Skin epidermis (tissue), 12 donors: ENCODE data around the gene PDE7B.

Experiments
- H3K27ac ChIP-seq, 21 experiments: fragments of 200-600 bp; sonication (generic) in 11 of 21; one replicate each; pipeline ENCODE4 v1.5.0; 2020; ENCODE audit warnings: mild to moderate bottlenecking in 3 of 21, inconsistent platforms in 2 of 21, moderate library complexity in 2 of 21
- H3K4me3 ChIP-seq, 7 experiments: fragments of 200-600 bp; sonication (generic) in 2 of 7; one replicate each; pipeline ENCODE4 v1.5.0; 2020; ENCODE audit warnings: inconsistent platforms in 2 of 7, mild to moderate bottlenecking in 2 of 7, moderate library complexity in 1 of 7

Gene PDE7B

DNA sequence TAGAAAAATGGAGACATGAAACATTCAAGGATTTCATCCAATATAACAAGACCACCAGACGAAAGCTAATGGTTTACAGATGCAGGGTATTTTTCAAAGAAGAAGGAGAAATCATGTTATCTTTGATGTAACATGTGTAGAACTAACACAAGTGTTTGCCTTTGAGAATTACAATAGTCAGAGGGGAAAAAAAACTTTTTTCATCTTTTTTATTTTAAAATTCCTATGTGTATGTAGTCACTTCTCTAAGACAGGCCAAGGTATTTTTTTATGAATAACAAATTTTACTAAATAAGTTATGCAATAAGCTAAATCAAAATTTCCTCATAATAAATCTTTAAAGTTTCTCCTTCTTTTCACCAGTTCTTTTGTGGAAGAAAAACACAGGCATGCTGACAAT, 161.4 kb downstream of the PDE7B start:
- Histone ChIP-seq H3K27ac (peak overlapping the region in 4 of 21 experiments; percentile 3 to 61 (median 46)), H3K4me3 (no peak overlapping the region)

GRCh38 chr6:136014454-136015437, 163.2 kb downstream of the PDE7B start:
- H3K4me3 ChIP-seq, result no peak overlapping the region

GRCh38 chr6:136015531-136015930, 164.0 kb downstream of the PDE7B start:
- no peak overlapping the region for H3K4me3 ChIP-seq
- H3K27ac ChIP-seq, result peak overlapping the region in 1 of 21 experiments; percentile 17

More at GRCh38 chr6:136014454-136015437, 163.2 kb downstream of the PDE7B start:
- peak overlapping the region in 1 of 21 experiments; percentile 52 for H3K27ac ChIP-seq

DNA sequence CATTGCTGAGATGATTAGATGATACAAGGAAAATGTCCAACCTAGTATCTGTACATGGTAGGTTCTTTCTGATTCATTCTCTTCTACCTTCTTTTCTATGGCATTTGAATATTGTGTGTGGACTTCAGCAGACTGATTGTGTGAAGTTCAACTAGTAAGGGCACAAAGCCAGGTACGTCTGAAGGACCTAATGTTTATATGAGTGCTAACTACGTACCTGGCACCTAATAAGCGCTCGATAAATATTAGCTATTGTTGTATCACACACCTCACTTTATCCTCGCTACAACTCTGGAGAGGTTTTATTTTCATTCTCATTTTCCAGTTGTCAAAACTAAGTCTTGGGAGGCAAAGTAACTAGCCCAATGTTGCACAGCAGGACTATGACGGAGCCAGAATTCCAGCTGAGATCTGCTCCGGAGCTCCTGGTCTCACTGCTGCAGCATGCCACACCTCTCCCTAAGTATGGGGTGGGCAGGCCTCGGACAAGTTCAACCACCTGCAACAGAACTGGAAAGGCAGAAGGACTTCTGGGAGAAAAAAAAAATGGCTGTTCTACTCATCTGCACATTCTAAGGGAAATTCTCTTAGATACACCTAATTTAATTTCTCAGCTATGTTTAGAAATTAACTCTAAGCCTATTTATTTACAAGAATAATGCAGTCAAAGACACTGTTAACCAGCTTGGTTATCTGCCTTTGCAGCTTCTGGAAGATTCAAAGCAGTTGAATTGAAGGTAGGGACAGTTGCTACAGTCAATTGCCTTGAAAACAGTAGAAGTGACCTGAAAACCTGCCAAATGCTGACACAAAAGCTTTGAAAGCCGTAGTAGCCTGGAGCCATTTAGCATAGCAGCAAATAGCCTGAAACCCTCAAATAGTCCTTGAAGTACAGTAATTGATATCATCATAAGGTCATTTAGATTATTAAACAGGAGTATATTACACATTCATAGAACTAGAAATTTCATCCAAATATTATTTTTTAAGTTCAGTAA, 165.0 kb downstream of the PDE7B start:
- H3K4me3 ChIP-seq, result no peak overlapping the region
- peak overlapping the region in 1 of 21 experiments; percentile 17 for H3K27ac ChIP-seq

- Histone ChIP-seq H3K4me3 (no peak overlapping the region), H3K27ac (no peak overlapping the region)
Measured at GRCh38 chr6:136020691-136021090, 169.2 kb downstream of the PDE7B start.

DNA sequence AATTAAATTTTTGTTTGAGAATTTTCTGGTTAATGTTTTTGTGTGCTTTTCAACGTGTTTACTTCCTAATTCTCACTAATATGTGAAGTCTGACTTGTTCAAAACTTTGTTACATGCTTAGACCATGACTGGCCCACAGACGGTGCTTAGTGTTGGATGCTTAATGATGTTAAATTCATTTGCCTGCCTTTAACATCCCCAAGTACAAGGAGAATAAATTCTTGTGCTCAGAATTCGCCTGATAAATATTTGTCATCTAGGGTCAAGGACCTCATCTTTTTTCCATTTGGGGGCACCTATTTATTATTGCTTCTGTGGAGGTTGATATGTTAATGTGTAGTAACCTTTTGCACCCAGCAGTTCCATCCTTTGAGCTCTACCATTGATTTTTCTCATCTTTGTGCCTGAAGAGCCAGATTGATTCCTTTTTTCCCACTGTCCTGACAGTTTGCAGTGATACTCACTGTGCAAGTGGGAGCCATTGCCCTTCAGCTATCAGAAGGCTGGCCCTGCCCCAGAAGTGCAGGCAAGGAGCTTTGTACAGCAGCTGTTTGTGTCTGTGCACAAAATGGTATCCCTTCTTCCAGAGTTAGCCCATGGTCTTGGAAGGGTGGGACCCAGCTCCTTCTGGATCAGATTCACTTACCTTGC, 170.8 kb downstream of the PDE7B start:
- H3K27ac ChIP-seq, result no peak overlapping the region
- H3K4me3 ChIP-seq, result no peak overlapping the region

- H3K4me3 ChIP-seq, result no peak overlapping the region
- peak overlapping the region in 1 of 21 experiments; percentile 8 for H3K27ac ChIP-seq
Measured at GRCh38 chr6:136024711-136025110, 173.2 kb downstream of the PDE7B start.

GRCh38 chr6:136025736-136026135, 174.2 kb downstream of the PDE7B start:
- no peak overlapping the region for H3K27ac ChIP-seq
- H3K4me3 ChIP-seq, result no peak overlapping the region

- Histone ChIP-seq H3K4me3 (no peak overlapping the region), H3K27ac (no peak overlapping the region)
Measured at GRCh38 chr6:136030131-136030530, 178.6 kb downstream of the PDE7B start.

- no peak overlapping the region for H3K27ac ChIP-seq
Measured at GRCh38 chr6:136031982-136032381, 180.5 kb downstream of the PDE7B start.

GRCh38 chr6:136033416-136033815, 181.9 kb downstream of the PDE7B start:
- no peak overlapping the region for H3K27ac ChIP-seq
- no peak overlapping the region for H3K4me3 ChIP-seq

More at GRCh38 chr6:136031982-136032381, 180.5 kb downstream of the PDE7B start:
- H3K4me3 ChIP-seq, result no peak overlapping the region

DNA sequence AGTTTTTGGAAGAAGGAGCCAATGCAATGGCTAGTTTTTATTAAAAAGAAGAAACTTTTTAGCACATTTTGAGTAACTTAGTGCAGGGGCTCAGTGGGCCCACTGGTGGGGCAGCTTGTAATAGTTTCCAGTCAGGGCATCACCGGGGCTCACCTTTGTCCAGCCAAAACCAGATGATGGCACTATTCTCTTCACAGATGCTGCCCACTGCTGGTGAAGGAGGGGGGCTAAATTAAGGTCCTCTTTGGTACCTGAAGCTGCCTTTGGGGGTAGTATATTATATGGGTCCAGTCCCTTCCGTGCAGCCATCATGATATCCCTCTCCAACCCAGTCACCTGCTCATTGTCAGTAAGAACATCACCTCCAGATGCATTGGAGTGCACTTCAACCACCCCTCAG, 182.9 kb downstream of the PDE7B start:
- Histone ChIP-seq H3K4me3 (no peak overlapping the region), H3K27ac (peak overlapping the region in 1 of 21 experiments; percentile 86)

- Histone ChIP-seq H3K4me3 (no peak overlapping the region), H3K27ac (peak overlapping the region in 1 of 21 experiments; percentile 86)
Measured at GRCh38 chr6:136035378-136036070, 184.0 kb downstream of the PDE7B start.

DNA sequence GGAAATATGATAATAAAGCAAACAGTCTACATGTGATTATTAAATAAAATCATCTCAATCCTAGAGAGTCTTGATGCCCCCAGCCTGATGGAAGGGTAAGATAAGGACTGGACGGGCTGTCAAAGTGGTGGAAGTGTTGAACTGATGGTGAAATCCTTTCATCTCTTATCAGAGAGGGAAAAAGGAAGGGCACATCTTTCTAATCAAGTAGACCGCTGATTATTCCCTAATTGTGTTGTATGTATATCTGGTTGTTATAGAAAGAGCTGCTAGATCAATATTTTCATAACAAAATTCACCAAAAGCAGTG, 184.5 kb downstream of the PDE7B start:
- peak overlapping the region in 2 of 21 experiments; percentile 29 to 86 for H3K27ac ChIP-seq

GRCh38 chr6:136036601-136037000, 185.1 kb downstream of the PDE7B start:
- Histone ChIP-seq H3K4me3 (no peak overlapping the region), H3K27ac (peak overlapping the region in 7 of 21 experiments; percentile 11 to 88 (median 75))

More for the DNA sequence above, 184.5 kb downstream of the PDE7B start:
- no peak overlapping the region for H3K4me3 ChIP-seq

- Histone ChIP-seq H3K27ac (peak overlapping the region in 17 of 21 experiments; percentile 10 to 88 (median 71)), H3K4me3 (peak overlapping the region in 3 of 7 experiments; percentile 18 to 38 (median 25))
Measured at GRCh38 chr6:136037242-136037875, 185.9 kb downstream of the PDE7B start.

DNA sequence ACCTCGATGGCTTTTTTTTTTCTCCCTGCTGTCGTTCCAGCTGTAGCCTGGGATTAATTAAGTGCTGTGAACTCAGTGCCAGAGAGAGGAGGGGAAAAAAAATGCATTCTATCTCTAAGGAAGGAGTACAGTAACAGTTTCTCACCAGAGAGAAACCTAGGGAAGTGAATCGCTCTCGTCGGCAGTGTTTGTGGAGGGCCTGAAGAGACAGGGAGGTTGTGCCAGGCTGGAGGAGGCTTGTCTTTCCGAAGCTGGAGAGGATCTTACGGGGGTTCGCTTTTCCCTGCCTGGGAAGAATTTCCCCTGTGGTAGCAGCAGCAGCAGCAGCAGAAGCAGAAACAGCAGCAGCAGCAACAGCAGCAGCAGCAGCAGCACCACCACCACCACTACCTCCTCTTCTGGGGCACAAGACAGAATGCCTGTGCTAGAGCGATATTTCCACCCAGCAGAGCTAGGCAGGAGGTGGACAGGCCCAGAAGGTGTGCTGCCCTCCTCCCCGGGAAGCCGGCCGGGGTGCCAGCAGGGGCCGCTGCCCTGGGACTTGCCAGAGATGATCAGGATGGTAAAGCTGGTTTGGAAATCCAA, 186.5 kb downstream of the PDE7B start:
- H3K4me3 ChIP-seq, result peak overlapping the region; percentile 8 to 38 (median 25)
- peak overlapping the region in 18 of 21 experiments; percentile 10 to 88 (median 71) for H3K27ac ChIP-seq

DNA sequence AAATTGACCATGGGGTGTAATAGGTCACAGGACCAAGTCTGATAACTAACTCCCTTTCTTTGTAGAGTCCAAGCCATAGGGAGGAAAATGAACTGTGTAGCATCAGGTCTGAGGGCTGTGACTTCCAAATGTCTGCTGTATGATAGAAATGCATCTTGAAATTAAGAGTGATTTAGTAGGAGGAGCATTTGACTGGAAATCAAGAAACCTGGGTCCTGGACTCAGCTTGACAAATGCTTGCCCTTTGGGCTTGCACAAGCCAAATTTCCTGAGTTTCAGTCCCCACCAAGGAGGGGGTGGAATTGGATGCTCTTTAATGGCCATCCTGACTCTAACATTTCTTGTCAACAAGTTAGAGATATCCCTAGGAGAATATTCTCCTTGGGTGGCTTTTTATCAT, 187.0 kb downstream of the PDE7B start:
- H3K27ac ChIP-seq, result peak overlapping the region in 15 of 21 experiments; percentile 10 to 88 (median 71)
- H3K4me3 ChIP-seq, result peak overlapping the region; percentile 8 to 38 (median 25)
